ENCODE data around the gene WDR6. TPM values are rescaled to one million over a fixed set of nuclear protein-coding genes. Genes with fewer than 3 reads are reported as not detected.

Gene WDR6
- total and polyA plus RNA-seq, 12 donors: 70.4 to 126 (median 77.9) TPM

DNA sequence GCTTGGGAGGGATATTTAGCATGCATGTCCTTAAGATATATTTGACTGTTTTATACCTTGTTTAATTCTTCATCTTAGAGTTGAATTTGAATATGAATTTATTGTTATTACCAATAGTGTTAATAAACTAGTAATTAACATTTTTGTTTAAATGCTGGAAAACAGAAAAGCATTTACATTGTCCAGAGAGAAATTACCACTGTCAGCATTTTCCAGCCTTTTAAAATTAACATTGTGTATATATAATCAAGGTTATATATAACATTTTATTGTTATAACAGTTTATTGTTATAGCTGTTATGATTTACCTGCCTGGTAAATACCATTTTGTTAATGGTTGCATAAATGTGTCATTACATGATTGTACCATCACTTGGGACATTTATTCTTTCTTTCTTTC is 25.2 kb upstream of the WDR6 start:
- H3K9me3 ChIP-seq: no peaks in the 10 kb centered on the region
- no peaks in the 10 kb centered on the region for H3K27me3 ChIP-seq
- intact Hi-C loops (cut with DNase I): no loop called here
- TF ChIP-seq CTCF (IDR thresholded peaks at IDR 0.05): no peak
- DNase-seq (no peak), ATAC-seq (no peak)
- H3K36me3 ChIP-seq: peaks cover 0 to 98% (median 60%) of the 10 kb centered on the region in 9 donors
- H3K4me1 ChIP-seq: peaks cover 0 to 16% (median 0%) of the 10 kb centered on the region in 9 donors
- H3K4me3 ChIP-seq: no peak overlapping the region
- no peak overlapping the region for H3K27ac ChIP-seq

- intact Hi-C loops (cut with DNase I): no loop called here
- Histone ChIP-seq H3K36me3 (peaks cover 0 to 94% (median 57%) of the 10 kb centered on the region in 9 donors), H3K27me3 (no peaks in the 10 kb centered on the region), H3K4me1 (peaks cover 0 to 16% (median 0%) of the 10 kb centered on the region in 9 donors), H3K9me3 (no peaks in the 10 kb centered on the region), H3K27ac (peak overlapping the region in 1 of 10 donors; percentile 15), H3K4me3 (no peak overlapping the region)
- 72 to 80% methylated on average over 5 of the region's 5 CpGs for WGBS, 2 donors
- DNase-seq: no peak
- no peak for ATAC-seq
- no peak for TF ChIP-seq CTCF (IDR thresholded peaks at IDR 0.05)
These were observed 24.5 kb upstream of the WDR6 start for GRCh38 chr3:48982686-48983085.

GRCh38 chr3:48983096-48983495 is 24.1 kb upstream of the WDR6 start:
- Histone ChIP-seq H3K4me3 (no peak overlapping the region), H3K9me3 (no peaks in the 10 kb centered on the region), H3K36me3 (peaks cover 0 to 90% (median 55%) of the 10 kb centered on the region in 9 donors), H3K27ac (peak overlapping the region in 1 of 10 donors; percentile 31), H3K27me3 (no peaks in the 10 kb centered on the region), H3K4me1 (peaks cover 0 to 16% (median 0%) of the 10 kb centered on the region in 9 donors)
- DNase-seq: no peak
- ATAC-seq: no peak
- whole genome bisulfite sequencing, 2 donors: 83 to 88% methylated on average over 4 of the region's 4 CpGs
- intact Hi-C loops (cut with DNase I): no loop called here
- TF ChIP-seq CTCF (IDR thresholded peaks at IDR 0.05): no peak

GRCh38 chr3:48984663-48985062 is 22.5 kb upstream of the WDR6 start:
- intact Hi-C loops (cut with DNase I): loop anchor here in 5 of 10 donors (5.0 kb wide), 3 partner anchors 108 to 468 kb away; partner anchors contain the start of gene QRICH1 (in 2 of the 5)
- no peaks in the 10 kb centered on the region for H3K27me3 ChIP-seq
- H3K4me3 ChIP-seq: no peak overlapping the region
- ATAC-seq: no peak
- H3K36me3 ChIP-seq: peaks cover 0 to 76% (median 51%) of the 10 kb centered on the region in 9 donors
- no peak overlapping the region for H3K27ac ChIP-seq
- H3K9me3 ChIP-seq: no peaks in the 10 kb centered on the region
- H3K4me1 ChIP-seq: peaks cover 8 to 27% (median 11%) of the 10 kb centered on the region in 9 donors
- DNase-seq: no peak
- TF ChIP-seq CTCF (IDR thresholded peaks at IDR 0.05): no peak

All from heart right ventricle (tissue), 16 donors.